Prostate gland (tissue), 2 donors: ENCODE measurements around the gene RPS6KC1. TPM values are rescaled to one million over a fixed set of nuclear protein-coding genes. Genes with fewer than 3 reads are reported as not detected.

Experiments
- DNase-seq: peaks from one replicate; pipeline ENCODE4 v3.0.0-alpha.2; 2019; ENCODE audit warnings: low spot score
- H3K27ac ChIP-seq, 2 donors: fragments of 200-600 bp; sonication (generic); 2 replicates each; pipeline ENCODE4 v1.5.1; 2017 to 2019
- H3K27me3 ChIP-seq: fragments of 200-600 bp; sonication (generic); replicated peaks from 2 replicates; pipeline ENCODE4 v1.5.1; 2019; ENCODE audit not compliant: insufficient read depth
- H3K36me3 ChIP-seq, 2 donors: fragments of 200-600 bp; sonication (generic); 1 replicate in 1 of 2; 2 replicates in 1 of 2; pipeline versions ENCODE4 v1.5.1 to v1.8.1; 2017 to 2019
- H3K4me1 ChIP-seq: fragments of 200-600 bp; sonication (generic); replicated peaks from 2 replicates; pipeline ENCODE4 v1.5.1; 2019
- H3K4me3 ChIP-seq, 2 donors: fragments of 200-600 bp; sonication (generic); 2 replicates each; pipeline ENCODE4 v1.5.1; 2017 to 2019
- H3K9me3 ChIP-seq: fragments of 200-600 bp; sonication (generic); 2 replicates; pipeline ENCODE4 v1.5.1; 2017
- CTCF ChIP-seq, 4 experiments: fragments of 200-600 bp in 2 of 4; fragments of 450-650 bp in 2 of 4; sonication (generic) in 2 of 4; IDR thresholded peaks; 1 replicate in 3 of 4; 2 replicates in 1 of 4; pipeline ENCODE4 v1.5.1; 2016 to 2019; ENCODE audit warnings: antibody characterized with exemption in 4 of 4, mild to moderate bottlenecking in 2 of 4, moderate library complexity in 2 of 4
- POLR2A ChIP-seq: fragments of 450-650 bp; IDR thresholded peaks from one replicate; pipeline ENCODE4 v1.6.1; 2016; ENCODE audit warnings: antibody characterized with exemption, mild to moderate bottlenecking
- POLR2AphosphoS5 ChIP-seq: sonication (generic); formaldehyde crosslinking; IDR thresholded peaks from one replicate; pipeline ENCODE4 v1.6.1; 2017; ENCODE audit warnings: antibody characterized with exemption
- WGBS: methylation state at CpG from one replicate; pipeline ENCODE4 v1.1.5; 2018; 5-methylcytosine and 5-hydroxymethylcytosine counted together
- intact Hi-C: fragments of 100-400 bp; cut with DNase I; formaldehyde crosslinking; loops from one replicate; pipeline ENCODE4 v1.14.2; 2022
- total RNA-seq, 2 donors: library from RNA; depleted of rRNA; stranded (reverse); fragments of >200 nt; gene quantifications; one replicate each; pipeline ENCODE4 v1.1.0, GENCODE V29; 2016

The RPS6KC1 gene
- total RNA-seq, 2 donors from 2014 or later, result 32.6 to 35.3 TPM

- 93% methylated on average over 1 of the region's 1 CpG for WGBS
- Histone ChIP-seq H3K4me1 (no peaks in the 10 kb centered on the region), H3K4me3 (no peak overlapping the region), H3K9me3 (no peaks in the 10 kb centered on the region), H3K27ac (no peak overlapping the region), H3K36me3 (no peaks in the 10 kb centered on the region), H3K27me3 (no peaks in the 10 kb centered on the region)
- intact Hi-C loops, result no loop called here
- DNase-seq, result no peak
- TF ChIP-seq POLR2A (no peak), POLR2AphosphoS5 (no peak), CTCF (IDR thresholded peaks at IDR 0.05) (no peak)
Observed at GRCh38 chr1:213061263-213061662, 10.2 kb downstream of the RPS6KC1 start.

GRCh38 chr1:213065800-213066199 is 14.8 kb downstream of the RPS6KC1 start:
- H3K36me3 ChIP-seq, result no peaks in the 10 kb centered on the region
- no peak for TF ChIP-seq POLR2A
- no peak for TF ChIP-seq POLR2AphosphoS5
- no peak for TF ChIP-seq CTCF (IDR thresholded peaks at IDR 0.05)
- H3K27ac ChIP-seq, result no peak overlapping the region
- H3K4me1 ChIP-seq, result no peaks in the 10 kb centered on the region
- 95% methylated on average over 5 of the region's 5 CpGs for WGBS
- no peaks in the 10 kb centered on the region for H3K9me3 ChIP-seq
- DNase-seq, result no peak
- intact Hi-C loops, result no loop called here
- no peaks in the 10 kb centered on the region for H3K27me3 ChIP-seq
- no peak overlapping the region for H3K4me3 ChIP-seq

- H3K9me3 ChIP-seq, result no peaks in the 10 kb centered on the region
- 55% methylated on average over 2 of the region's 2 CpGs for WGBS
- H3K4me3 ChIP-seq, result no peak overlapping the region
- intact Hi-C loops, result no loop called here
- no peaks in the 10 kb centered on the region for H3K27me3 ChIP-seq
- no peak for DNase-seq
- no peaks in the 10 kb centered on the region for H3K36me3 ChIP-seq
- no peak for TF ChIP-seq POLR2A
- no peak for TF ChIP-seq POLR2AphosphoS5
- TF ChIP-seq CTCF (IDR thresholded peaks at IDR 0.05), result no peak
- H3K27ac ChIP-seq, result no peak overlapping the region
- no peaks in the 10 kb centered on the region for H3K4me1 ChIP-seq
Observed at GRCh38 chr1:213066363-213066762, 15.3 kb downstream of the RPS6KC1 start.

GRCh38 chr1:213067352-213067751 is 16.3 kb downstream of the RPS6KC1 start:
- H3K27ac ChIP-seq, result no peak overlapping the region
- no peaks in the 10 kb centered on the region for H3K4me1 ChIP-seq
- intact Hi-C loops, result no loop called here
- no peak for DNase-seq
- TF ChIP-seq CTCF (IDR thresholded peaks at IDR 0.05) (no peak), POLR2AphosphoS5 (no peak), POLR2A (no peak)
- 84% methylated on average over 1 of the region's 1 CpG for WGBS
- no peaks in the 10 kb centered on the region for H3K36me3 ChIP-seq
- H3K27me3 ChIP-seq, result no peaks in the 10 kb centered on the region
- H3K9me3 ChIP-seq, result no peaks in the 10 kb centered on the region
- H3K4me3 ChIP-seq, result no peak overlapping the region

- TF ChIP-seq POLR2AphosphoS5 (peak; percentile 42), POLR2A (no peak)
- no peaks in the 10 kb centered on the region for H3K4me1 ChIP-seq
- intact Hi-C loops, result no loop called here
- H3K9me3 ChIP-seq, result no peaks in the 10 kb centered on the region
- DNase-seq, result peak; percentile 9
- 23% methylated on average over 2 of the region's 2 CpGs for WGBS
- H3K27ac ChIP-seq, result peak overlapping the region in 1 of 2 donors; percentile 11
- H3K27me3 ChIP-seq, result no peaks in the 10 kb centered on the region
- H3K4me3 ChIP-seq, result no peak overlapping the region
- H3K36me3 ChIP-seq, result no peaks in the 10 kb centered on the region
Observed at GRCh38 chr1:213070406-213070805, 19.4 kb downstream of the RPS6KC1 start.
